Sigmoid colon (tissue), 7 donors: ENCODE results near the gene SAPCD2. TPM values are rescaled to one million over a fixed set of nuclear protein-coding genes. Genes with fewer than 3 reads are reported as not detected.

Experiments
- DNase-seq: peaks from one replicate; pipeline ENCODE4 v3.0.0-alpha.2; 2019
- H3K27ac ChIP-seq, 4 donors: fragments of 200-600 bp; sonication (generic); one replicate each; pipeline ENCODE4 v1.5.1; 2016 to 2019; ENCODE audit warnings: mild to moderate bottlenecking in 1 of 4
- H3K27me3 ChIP-seq, 3 donors: fragments of 200-600 bp; sonication (generic); one replicate each; pipeline ENCODE4 v1.5.1; 2019; ENCODE audit warnings: mild to moderate bottlenecking in 1 of 3
- H3K36me3 ChIP-seq, 4 donors: fragments of 200-600 bp; sonication (generic); one replicate each; pipeline ENCODE4 v1.5.1; 2016 to 2019
- H3K4me1 ChIP-seq, 4 donors: fragments of 200-600 bp; sonication (generic); one replicate each; pipeline ENCODE4 v1.5.1; 2017 to 2019
- H3K4me3 ChIP-seq, 4 donors: fragments of 200-600 bp; sonication (generic); one replicate each; pipeline ENCODE4 v1.5.1; 2017 to 2019; ENCODE audit warnings: mild to moderate bottlenecking in 2 of 4, moderate library complexity in 1 of 4
- H3K9me3 ChIP-seq, 4 donors: fragments of 200-600 bp in 3 of 4; sonication (generic) in 3 of 4; one replicate each; pipeline versions ENCODE4 v1.5.1 to v1.6.1; 2013 to 2019
- EP300 ChIP-seq, 4 donors: sonication (generic); formaldehyde crosslinking; IDR thresholded peaks; one replicate each; pipeline ENCODE4 v1.6.1; 2017; ENCODE audit warnings: antibody characterized with exemption in 4 of 4
- POLR2A ChIP-seq, 2 donors: fragments of 450-650 bp; IDR thresholded peaks; one replicate each; pipeline ENCODE4 v1.6.1; 2016; ENCODE audit warnings: antibody characterized with exemption in 2 of 2, mild to moderate bottlenecking in 2 of 2, moderate library complexity in 2 of 2
- POLR2AphosphoS5 ChIP-seq, 4 donors: sonication (generic); formaldehyde crosslinking; IDR thresholded peaks; one replicate each; pipeline ENCODE4 v1.6.1; 2017; ENCODE audit warnings: antibody characterized with exemption in 4 of 4
- WGBS, 2 donors: extraction: QIAGEN DNeasy Blood & Tissue Kit; methylation state at CpG; one replicate each; pipeline ENCODE4 v1.1.7; 2013; 5-methylcytosine and 5-hydroxymethylcytosine counted together
- intact Hi-C: fragments of 100-400 bp; cut with DNase I; formaldehyde crosslinking; loops from one replicate; pipeline ENCODE4 v1.15.1; 2023
- polyA plus RNA-seq, 3 donors: library from polyadenylated mRNA; stranded (reverse); fragments of 200-250 nt; gene quantifications; one replicate each; pipeline ENCODE4 v1.2.3, GENCODE V29; 2013
- total RNA-seq, 4 donors: library from RNA; depleted of rRNA; stranded (reverse); fragments of >200 nt; gene quantifications; one replicate each; pipeline ENCODE4 v1.1.0, GENCODE V29; 2016
- TF ChIP-seq, protein P1 (sequence below), 4 experiments: fragments of 450-650 bp in 3 of 4; fragments of 200-600 bp in 1 of 4; IDR thresholded peaks; one replicate each; pipeline ENCODE4 v1.5.1; 2016 to 2019; ENCODE audit warnings: antibody characterized with exemption in 4 of 4, mild to moderate bottlenecking in 3 of 4, moderate library complexity in 2 of 4
- donor health status: healthy with polysubstance abuse.
- donor health status: Bipolar disorder and iron deficiency.
- donor health status: healthy.

Gene SAPCD2
- total and polyA plus RNA-seq, 7 donors, result 0.81 to 16.4 (median 3.7) TPM; not detected in 3

- no peaks in the 10 kb centered on the region for H3K4me1 ChIP-seq
- no peaks in the 10 kb centered on the region for H3K27me3 ChIP-seq
- H3K4me3 ChIP-seq, result no peak overlapping the region
- TF ChIP-seq EP300 (IDR thresholded peaks at IDR 0.05), result no peak
- TF ChIP-seq, protein P1, sequence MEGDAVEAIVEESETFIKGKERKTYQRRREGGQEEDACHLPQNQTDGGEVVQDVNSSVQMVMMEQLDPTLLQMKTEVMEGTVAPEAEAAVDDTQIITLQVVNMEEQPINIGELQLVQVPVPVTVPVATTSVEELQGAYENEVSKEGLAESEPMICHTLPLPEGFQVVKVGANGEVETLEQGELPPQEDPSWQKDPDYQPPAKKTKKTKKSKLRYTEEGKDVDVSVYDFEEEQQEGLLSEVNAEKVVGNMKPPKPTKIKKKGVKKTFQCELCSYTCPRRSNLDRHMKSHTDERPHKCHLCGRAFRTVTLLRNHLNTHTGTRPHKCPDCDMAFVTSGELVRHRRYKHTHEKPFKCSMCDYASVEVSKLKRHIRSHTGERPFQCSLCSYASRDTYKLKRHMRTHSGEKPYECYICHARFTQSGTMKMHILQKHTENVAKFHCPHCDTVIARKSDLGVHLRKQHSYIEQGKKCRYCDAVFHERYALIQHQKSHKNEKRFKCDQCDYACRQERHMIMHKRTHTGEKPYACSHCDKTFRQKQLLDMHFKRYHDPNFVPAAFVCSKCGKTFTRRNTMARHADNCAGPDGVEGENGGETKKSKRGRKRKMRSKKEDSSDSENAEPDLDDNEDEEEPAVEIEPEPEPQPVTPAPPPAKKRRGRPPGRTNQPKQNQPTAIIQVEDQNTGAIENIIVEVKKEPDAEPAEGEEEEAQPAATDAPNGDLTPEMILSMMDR (IDR thresholded peaks at IDR 0.05), result no peak
- TF ChIP-seq POLR2AphosphoS5 (IDR thresholded peaks at IDR 0.05), result no peak
- no peak for TF ChIP-seq POLR2A (IDR thresholded peaks at IDR 0.05)
- no peaks in the 10 kb centered on the region for H3K9me3 ChIP-seq
- no peak overlapping the region for H3K27ac ChIP-seq
- peak; percentile 64 for DNase-seq
- intact Hi-C loops, result no loop called here
- WGBS, 2 donors, result 93 to 94% methylated on average over 27 of the region's 27 CpGs
- H3K36me3 ChIP-seq, result peaks cover 22 to 97% (median 60%) of the 10 kb centered on the region in 4 donors
Observed at GRCh38 chr9:137107312-137107921, 37.1 kb upstream of the SAPCD2 start.

- H3K36me3 ChIP-seq, result peaks cover 19 to 97% (median 61%) of the 10 kb centered on the region in 4 donors
- DNase-seq, result no peak
- no peaks in the 10 kb centered on the region for H3K27me3 ChIP-seq
- H3K27ac ChIP-seq, result no peak overlapping the region
- WGBS, 2 donors, result 94 to 96% methylated on average over 27 of the region's 27 CpGs
- H3K4me1 ChIP-seq, result no peaks in the 10 kb centered on the region
- H3K4me3 ChIP-seq, result no peak overlapping the region
- intact Hi-C loops, result no loop called here
- H3K9me3 ChIP-seq, result no peaks in the 10 kb centered on the region
- TF ChIP-seq POLR2AphosphoS5 (IDR thresholded peaks at IDR 0.05), result no peak
Observed at GRCh38 chr9:137106662-137107250, 36.4 kb upstream of the SAPCD2 start.

DNA sequence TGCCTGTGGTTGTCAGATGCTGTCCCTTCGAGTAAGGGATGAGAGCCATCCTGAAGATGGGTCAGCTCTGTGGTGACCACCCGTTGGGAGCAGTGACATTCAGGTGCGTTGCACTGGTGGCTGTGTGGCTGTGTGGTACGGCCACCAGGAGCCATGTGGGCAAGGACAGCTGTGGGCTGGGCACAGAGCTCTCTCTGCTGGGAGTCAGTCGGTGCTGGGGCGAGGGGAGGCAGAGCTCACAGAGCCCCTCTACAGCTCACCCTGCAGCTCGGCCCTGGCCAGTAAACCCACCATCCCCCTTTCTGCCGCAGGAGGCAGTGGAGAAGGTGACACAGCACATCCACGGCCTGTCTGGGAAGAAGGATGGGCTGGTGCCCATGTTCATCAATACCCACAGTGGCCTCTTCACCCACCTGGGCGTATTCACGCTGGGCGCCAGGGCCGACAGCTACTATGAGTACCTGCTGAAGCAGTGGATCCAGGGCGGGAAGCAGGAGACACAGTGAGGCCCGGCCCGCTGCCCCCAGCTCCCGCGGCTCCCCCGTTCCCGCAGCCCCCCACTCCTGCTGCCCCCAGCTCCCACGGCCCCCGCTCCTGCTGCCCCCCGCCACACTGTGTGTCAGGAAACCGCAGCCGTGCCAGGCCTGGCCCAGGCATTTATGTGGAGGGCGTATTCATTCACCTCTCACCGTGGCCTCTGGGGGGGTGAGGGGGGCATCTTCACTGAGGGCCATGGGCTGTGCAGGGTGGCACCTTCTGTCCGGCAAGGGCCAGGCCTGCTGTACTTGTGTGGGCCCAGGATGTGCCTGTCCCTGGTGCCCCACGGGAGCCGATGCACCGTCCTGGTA is 35.7 kb upstream of the SAPCD2 start:
- Histone ChIP-seq H3K4me3 (no peak overlapping the region), H3K27me3 (no peaks in the 10 kb centered on the region), H3K36me3 (peaks cover 19 to 98% (median 65%) of the 10 kb centered on the region in 4 donors), H3K4me1 (no peaks in the 10 kb centered on the region), H3K9me3 (no peaks in the 10 kb centered on the region), H3K27ac (no peak overlapping the region)
- TF ChIP-seq POLR2A (IDR thresholded peaks at IDR 0.05), result no peak
- TF ChIP-seq EP300 (IDR thresholded peaks at IDR 0.05), result no peak
- TF ChIP-seq, protein P1 (IDR thresholded peaks at IDR 0.05), result no peak
- TF ChIP-seq POLR2AphosphoS5 (IDR thresholded peaks at IDR 0.05), result no peak
- intact Hi-C loops, result no loop called here
- 95 to 96% methylated on average over 31 of the region's 31 CpGs for WGBS, 2 donors
- DNase-seq, result no peak

GRCh38 chr9:137103206-137103999 is 33.0 kb upstream of the SAPCD2 start:
- H3K4me1 ChIP-seq, result no peaks in the 10 kb centered on the region
- no peak overlapping the region for H3K27ac ChIP-seq
- TF ChIP-seq, protein P1 (IDR thresholded peaks at IDR 0.05), result no peak
- H3K36me3 ChIP-seq, result peaks cover 17 to 100% (median 64%) of the 10 kb centered on the region in 4 donors
- H3K9me3 ChIP-seq, result no peaks in the 10 kb centered on the region
- intact Hi-C loops, result no loop called here
- H3K4me3 ChIP-seq, result no peak overlapping the region
- no peaks in the 10 kb centered on the region for H3K27me3 ChIP-seq
- DNase-seq, result no peak
- WGBS, 2 donors, result 93 to 94% methylated on average over 37 of the region's 37 CpGs
